Spleen (tissue), 7 donors: ENCODE data around the gene RBM39.

ENCODE experiments used
- POLR2AphosphoS5 ChIP-seq, 3 donors: sonication (generic); formaldehyde crosslinking; IDR thresholded peaks; one replicate each; pipeline ENCODE4 v1.5.1; 2017; ENCODE audit warnings: antibody characterized with exemption in 3 of 3
- TF ChIP-seq, protein P1 (sequence below), 11 experiments: fragments of 200-600 bp in 7 of 11; fragments of 450-650 bp in 4 of 11; sonication (generic) in 4 of 11; IDR thresholded peaks in 8 of 11; conservative IDR thresholded peaks in 3 of 11; 1 replicate in 7 of 11; 2 replicates in 4 of 11; pipeline versions ENCODE4 v1.4.0 to v1.8.0; 2016 to 2021; ENCODE audit warnings: antibody characterized with exemption in 11 of 11, inconsistent platforms in 4 of 11, mild to moderate bottlenecking in 1 of 11
- donor health status: DM: no; HTN: no; CAD: no; lungs with moderate emphysema.
- donor health status: DM: no; HTN: no; CAD: no.
- donor health status: DM: no; HTN: no; CAD: no.

DNA sequence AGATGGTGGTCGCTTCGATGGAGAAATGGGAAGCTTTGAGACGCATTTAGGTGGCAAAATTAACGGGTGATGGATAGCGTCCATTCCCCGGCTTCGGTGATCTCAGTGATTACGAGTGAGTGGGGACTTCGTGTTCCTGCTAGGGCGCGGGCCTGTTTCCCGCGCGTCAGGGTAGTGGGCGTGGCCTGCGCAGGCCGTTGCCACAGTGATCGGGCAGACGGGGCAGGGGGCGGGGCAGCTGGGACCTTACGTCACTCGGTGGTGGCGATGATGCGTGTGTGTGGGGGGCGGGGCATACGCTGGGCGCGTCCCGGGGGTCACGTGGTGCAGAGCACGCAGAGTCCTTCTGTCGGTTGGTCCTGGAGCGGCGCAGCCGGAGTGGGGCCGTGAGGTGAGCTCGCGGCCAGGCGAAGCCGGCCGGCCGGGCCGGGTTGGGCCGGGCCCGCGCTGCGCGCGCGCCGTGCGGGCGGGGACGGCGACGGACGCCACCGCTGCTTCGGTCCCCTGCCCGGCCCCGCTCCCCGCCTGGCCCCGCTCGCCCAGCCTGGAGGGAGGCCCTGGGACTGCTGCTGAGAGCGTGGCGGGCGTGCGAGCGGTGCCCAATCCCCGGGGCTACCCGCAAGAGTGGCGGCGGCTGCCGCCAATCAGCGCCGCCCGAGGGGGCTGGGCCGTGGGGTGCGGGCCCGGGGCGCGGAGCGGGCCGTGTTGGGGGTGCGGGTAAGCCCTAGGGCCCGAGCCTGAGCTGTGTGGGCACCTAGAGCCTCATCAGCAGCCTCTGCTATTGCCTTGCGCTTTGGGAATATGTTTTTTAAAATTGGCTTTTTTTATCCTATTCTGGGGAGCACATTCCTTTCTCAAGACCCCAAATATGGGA is 29.9 kb upstream of the RBM39 start, which contains the start of gene PHF20:
- TF ChIP-seq, protein P1, sequence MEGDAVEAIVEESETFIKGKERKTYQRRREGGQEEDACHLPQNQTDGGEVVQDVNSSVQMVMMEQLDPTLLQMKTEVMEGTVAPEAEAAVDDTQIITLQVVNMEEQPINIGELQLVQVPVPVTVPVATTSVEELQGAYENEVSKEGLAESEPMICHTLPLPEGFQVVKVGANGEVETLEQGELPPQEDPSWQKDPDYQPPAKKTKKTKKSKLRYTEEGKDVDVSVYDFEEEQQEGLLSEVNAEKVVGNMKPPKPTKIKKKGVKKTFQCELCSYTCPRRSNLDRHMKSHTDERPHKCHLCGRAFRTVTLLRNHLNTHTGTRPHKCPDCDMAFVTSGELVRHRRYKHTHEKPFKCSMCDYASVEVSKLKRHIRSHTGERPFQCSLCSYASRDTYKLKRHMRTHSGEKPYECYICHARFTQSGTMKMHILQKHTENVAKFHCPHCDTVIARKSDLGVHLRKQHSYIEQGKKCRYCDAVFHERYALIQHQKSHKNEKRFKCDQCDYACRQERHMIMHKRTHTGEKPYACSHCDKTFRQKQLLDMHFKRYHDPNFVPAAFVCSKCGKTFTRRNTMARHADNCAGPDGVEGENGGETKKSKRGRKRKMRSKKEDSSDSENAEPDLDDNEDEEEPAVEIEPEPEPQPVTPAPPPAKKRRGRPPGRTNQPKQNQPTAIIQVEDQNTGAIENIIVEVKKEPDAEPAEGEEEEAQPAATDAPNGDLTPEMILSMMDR (IDR thresholded peaks at IDR 0.05 in 8 of 11, conservative IDR thresholded peaks at IDR 0.05 in 3 of 11) = peak in 5 of 11 experiments; percentile 4 to 63 (median 50)
- TF ChIP-seq POLR2AphosphoS5 (IDR thresholded peaks at IDR 0.05) = peak; percentile 96 to 99 (median 98)
